Stimulated activated CD8-positive, alpha-beta memory T cell treated with anti-CD3 and anti-CD28 coated beads, Interleukin-4, amount 100 ng/mL, for 4 hours (primary cell): ENCODE results near the gene MYRIP.

Source experiments
- DNase-seq, 2 donors: peaks; one replicate each; pipeline ENCODE4 v3.0.0-alpha.2; 2020; ENCODE audit warnings: low read depth in 2 of 2, low spot score in 1 of 2

MYRIP gene

DNA sequence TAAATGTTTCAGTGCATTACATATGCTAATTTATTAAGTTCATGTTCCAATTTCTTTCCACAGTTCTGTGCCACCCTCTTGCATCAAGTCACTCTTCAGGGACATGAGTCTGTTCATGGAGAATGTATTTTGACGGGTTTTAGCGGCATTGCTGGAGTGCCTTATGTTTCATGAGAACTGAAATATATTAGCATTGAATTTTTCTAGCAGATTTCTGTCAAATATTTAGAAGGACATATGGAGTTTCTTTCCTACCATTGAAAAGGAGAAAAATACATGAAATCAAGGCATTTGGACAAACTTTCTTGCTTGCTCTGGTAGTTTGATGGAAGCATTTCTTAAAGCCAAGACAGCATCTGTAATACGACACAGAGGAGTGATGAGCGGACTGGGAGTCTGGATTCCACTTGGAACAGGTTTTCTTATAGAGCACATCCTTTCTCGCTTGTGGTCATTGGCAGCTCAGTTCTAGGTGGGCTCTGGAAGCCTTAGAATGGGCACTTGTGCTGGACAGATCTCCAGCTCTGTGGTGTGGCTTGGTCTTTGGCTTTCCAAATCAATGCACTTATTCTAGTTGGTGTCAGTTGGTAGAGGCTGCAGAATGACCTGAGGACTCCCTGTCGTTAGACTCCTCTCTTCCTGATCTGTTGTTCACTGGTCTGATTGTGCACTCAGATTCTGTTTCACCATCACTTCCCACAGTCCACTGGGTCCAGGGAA, 415.5 kb downstream of the MYRIP start:
- DNase-seq: no peak

DNA sequence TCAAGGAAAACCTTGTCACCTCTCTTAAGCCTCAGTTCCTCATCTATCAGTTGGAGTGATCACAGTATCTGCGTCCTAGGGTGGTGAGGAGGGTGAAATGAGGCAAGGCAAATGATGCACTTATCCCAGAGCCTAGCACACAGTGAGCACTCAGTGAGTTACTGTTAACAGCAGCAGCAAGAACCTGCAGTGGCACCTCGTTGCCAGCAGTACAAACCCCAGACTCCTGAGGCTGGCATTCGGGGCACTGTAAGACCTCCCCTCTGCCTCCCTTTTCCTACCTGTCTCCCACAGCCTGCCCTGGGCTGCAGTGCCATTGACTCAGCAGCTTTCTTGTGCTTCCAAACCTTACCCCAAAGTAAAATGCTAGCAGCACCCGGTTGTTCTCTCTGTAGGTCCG, 417.2 kb downstream of the MYRIP start:
- DNase-seq: no peak

DNA sequence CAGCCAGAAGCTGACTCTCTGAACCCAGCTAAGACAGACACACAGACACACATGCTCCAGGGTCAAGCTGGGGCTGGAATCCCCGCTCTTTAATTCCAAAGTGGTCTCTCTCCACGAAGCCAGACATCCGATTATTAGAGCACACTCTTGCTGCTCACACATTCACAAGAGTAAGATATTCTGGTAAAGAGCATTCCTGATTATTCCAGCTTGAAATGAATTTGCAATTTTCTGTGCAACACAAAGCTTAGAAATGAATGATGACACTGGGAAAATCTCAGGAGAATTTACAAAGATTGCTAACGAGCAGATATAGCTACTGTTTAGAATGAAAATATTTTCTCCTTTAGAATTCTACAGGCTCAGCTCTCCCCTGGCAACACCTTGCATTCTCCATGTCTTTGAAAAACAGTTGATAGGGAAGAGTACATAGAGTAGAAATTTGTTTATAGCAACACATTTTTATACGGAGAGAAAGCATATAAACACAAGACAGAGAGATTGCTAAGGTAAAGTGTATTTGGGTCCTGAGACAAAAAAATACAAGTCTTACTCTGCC, 419.5 kb downstream of the MYRIP start:
- no peak for DNase-seq

DNA sequence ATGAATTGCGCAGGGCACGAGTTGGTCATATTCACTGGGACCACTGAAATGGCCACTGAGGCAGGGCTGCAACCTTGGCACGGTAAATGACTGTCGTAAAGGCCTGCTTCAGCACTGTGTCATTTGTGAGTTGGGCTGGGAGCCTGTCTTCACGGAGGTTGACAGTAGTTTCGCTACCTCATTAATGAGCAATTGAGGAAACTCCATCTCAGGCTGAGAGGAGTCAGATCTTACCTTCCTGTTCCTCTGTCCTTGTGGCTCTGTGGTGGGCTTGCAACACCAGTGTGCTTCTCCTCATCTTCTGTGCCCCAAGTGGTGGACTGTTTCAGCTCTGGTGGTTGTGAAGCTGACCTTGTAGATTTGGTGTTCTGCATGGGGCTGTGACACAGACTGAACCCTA, 420.0 kb downstream of the MYRIP start:
- DNase-seq: no peak

DNA sequence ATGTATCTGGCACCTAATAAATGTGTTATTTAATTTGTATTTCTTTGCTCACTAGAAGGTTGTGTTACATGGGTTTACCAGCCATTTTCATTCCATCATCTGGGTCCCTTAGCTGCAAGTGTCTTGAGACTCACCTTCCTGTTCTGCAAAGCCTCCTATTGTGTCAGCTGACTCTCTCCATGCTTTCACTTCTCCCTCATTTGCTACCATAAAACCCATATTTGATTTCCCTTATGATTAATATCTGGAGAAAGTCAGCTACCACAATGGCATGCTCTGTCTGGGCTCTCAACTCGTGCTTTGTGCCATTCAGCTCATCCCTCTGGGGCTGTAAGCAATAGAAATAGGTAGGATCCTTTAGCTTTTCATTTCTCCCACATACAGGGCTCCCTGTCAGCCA, 420.6 kb downstream of the MYRIP start:
- DNase-seq: no peak

DNA sequence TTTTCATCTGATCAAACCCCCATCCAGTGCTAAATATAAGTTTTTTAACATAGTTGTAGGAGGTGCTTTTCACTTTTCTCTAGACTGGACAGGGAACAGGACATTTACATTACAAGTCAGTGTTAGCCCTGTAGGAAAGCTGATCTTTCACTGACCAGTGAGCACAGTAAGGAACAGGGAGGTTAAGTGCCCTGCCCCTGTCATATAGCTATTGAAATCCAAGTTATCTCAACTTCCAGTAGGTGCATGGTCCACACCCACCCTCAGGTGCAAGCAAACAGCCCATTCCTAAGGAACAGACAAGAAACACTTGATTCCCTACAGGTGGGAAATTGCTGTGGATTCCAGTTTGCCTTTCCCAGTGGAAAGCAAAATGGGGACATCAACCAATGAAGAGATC, 421.0 kb downstream of the MYRIP start:
- no peak for DNase-seq

DNA sequence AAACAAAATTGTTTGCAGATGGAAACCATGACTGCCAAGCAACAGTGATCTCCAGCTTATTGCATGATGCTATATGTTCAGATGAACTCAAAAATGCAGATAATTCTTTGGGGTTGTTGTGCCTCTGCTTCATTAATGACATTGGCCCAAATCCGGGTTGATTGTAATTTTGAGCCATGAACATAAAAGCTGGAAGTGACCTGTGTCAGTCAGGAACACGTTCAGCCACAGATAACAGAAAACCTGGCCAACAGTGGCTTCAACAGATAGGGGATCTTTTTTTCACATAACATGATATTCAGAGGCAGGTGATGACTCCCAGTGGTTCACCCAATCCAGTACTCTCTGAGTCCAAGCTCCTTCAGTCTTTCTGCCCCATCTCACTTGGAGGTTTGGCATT, 423.2 kb downstream of the MYRIP start:
- no peak for DNase-seq

DNA sequence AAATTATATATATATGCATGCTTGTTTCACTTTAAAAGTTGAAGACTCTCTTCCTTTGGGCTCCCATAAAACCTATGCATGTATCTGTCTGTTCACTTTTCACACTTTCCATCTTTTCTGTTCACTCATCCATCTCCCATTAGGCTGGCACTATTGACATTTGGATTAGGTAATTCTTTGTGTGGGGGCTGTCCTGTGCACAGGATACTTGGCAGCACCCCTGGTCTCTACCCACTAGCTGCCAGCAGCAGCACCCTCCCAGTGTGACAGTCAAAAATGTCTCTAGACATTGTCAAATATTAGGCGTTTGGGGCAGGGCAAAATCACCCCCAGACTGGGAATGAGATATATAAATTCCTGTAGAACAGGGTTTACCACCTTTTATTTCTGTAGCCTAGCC, 427.8 kb downstream of the MYRIP start:
- DNase-seq: no peak

DNA sequence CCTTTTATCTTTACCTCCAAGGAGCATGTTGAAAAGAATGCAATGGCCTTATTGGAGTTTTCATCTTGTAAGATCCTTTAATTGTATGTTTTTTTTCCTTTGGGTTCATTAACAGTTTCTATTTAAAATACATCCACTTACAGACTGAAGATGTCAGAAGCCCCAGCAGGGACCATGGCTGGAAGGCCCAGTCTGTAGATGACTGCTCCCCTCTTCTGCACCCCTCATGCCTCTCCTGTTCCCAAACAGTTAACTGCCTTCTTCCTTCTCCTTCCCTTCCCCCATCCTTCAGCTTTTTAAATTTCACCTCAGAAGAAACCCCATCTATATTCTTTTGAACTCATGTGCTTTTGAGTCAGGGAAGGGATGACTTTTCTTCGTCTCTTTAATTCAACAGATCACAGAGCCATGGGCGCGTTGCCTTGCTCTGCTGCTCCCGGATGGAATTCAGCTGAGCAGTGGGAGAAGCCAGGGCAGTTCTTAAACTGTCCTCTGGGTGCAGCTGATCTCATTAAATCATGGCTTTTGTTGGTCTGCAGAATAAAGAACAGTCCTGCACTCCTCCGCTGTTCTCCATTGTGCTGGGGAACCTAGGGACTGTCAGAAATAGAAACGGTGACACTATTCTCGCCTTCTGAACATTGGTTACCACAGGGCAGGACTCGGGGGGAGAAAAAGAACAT, 428.6 kb downstream of the MYRIP start:
- DNase-seq: no peak

DNA sequence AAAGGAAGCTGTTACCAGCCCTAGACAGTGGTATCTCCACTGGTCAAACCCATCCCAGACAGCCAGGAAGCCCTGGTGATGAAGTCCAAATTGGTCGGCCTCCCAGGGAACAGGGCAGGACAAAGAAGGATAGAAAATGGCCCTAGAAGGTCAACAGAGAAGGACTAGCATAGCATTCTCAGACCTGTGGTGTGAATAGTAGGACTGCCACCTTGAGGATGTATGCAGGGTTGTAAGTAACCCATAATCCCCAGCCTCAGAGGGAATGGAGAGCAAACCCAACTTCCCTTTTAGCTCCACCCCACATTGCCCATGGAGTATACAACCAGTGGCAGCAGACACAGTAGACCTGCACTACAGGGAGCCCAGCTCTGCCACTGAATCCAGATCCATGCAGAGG, 431.5 kb downstream of the MYRIP start:
- DNase-seq: no peak

DNA sequence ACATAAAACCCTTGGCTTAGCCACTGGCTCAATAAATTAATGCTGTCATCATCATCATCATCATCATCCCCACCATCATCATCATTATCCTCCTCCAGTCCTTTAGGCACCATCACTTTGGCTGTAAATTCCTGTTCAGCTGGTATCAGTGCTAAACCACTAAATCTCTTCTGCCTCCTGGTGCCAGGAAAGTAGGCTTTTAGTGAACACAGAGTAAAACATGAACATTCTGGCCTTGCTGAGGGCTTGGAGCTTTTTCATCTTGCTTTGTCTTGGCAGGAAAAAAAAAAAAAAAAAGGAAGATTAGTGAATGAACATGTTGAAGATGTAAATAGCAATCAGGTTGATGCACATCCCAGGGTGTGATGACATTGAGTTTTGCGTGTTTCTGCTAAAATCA, 432.8 kb downstream of the MYRIP start:
- no peak for DNase-seq

DNA sequence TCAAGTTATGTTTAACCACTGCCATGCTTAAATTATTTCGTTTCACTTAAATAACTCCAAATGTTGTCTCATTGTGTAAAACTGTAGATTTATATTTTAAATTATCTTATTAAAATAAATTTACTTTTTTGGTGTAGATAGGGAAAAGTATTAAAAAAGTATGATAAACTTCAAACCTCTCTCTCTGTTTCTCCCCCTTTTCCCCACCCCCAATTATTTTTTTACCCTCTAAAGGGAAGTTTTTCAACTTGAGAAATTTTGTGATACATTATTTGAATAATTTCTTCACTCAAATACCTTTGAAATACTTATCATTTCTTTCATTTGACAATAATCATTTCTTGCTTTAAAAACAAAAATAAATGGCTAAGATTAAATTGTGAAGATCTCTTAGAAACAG, 433.2 kb downstream of the MYRIP start:
- no peak for DNase-seq

DNA sequence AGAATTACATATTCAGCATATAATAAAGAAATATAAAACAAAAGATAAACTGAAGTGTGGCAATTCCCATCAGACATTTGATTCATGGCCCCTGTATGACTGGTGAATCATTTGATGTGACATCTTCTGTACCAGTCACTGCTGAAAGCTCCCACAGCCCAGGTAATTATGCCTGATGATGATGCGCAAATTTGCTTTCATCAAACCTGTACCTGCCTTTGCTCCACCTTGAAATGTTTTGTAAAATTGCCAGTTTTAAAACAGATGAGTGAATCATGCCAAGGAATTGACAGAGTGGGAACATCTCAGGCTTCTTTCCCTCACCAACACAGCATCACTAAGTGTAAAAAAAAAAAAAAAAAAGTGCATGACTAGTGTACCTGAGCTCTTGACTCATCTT, 433.6 kb downstream of the MYRIP start:
- DNase-seq: no peak

DNA sequence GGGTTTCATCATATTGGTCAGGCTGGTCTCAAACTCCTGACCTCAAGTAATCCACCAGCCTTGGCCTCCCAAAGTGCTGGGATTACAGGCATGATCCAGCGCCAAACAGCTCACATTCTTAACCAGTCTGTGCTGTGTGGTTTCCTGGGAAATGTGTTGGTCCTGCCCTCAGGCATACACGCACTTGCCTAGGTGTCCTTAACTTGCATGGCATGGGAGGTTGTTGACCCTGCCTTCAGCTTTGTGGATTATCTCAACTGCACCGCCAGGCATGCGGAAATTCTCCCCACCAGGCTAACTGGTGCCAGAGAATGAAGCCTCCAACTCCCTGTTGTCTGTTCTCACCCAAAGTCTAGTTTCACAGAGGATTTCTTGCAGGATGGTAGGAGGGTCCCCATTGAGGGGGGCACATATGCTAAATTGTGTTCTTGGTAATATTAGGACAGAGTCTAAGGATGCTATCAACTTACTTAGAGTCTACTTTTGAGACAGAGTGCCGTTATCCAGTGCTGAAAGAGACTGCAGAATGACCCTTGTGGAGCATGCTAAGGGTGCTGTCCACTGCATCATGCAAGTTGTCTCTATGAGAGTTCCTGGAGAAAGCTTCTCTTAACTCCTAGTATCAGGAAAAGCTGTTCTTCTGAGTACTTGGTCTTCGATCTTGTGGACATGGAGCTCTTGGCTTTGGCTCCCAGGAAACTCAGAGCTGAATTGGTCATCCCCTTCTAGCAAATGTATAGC, 438.5 kb downstream of the MYRIP start:
- DNase-seq: no peak

DNA sequence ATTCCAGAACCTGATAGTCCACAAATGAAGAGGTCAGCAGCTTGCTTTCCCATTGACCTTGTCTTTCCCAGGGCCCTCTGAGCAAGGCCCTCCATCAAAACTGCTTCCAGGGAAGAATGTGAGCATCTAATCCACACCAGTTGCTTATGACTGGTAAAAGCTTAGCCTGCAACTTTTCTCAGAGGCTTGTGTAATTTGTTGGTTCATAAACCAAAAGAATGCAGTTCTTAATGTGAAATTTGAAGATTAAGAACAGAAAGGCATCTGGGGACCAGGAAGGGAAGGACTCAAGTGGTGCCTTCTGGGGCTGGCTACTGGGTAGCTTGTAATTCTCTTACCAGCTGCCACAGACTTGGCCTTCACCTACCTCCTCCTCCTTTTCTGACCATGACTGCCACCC, 439.2 kb downstream of the MYRIP start:
- DNase-seq: no peak

DNA sequence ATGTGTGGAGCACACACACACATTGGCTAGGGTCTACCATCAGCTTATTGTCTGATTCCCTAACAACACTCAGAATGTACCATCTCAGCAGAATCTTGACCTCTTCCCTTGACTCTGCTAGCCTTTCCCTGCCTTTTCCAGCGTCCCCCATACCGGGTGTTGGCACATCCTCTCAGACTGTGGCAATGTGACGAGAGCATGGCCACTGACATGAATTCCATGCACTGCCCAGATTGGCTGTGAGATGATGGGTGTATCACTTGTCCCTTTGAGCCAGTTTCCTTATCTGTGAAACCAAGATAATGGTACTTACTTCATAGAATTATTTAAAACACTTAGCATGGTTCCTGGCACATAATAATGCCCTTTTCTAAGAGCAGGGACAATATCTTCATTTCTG, 439.8 kb downstream of the MYRIP start:
- no peak for DNase-seq

DNA sequence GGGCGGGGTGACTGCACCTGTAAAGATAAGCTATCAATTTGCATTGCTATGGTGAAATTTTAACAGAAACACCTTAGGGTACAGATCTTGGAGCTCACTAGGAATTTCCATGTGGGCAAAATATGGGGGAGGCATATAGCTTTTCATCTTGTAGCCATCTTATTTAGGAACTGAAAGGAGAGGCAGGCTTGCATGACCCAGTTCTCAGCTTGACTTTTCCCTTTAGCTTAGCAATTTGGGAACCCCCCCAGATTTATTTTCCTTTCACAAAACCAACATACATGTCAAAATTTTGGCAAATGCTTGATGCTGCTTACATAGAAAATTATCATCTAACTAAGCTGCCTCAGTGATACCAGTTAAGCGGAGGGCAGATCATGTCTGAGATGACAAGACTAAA, 445.1 kb downstream of the MYRIP start:
- no peak for DNase-seq

DNA sequence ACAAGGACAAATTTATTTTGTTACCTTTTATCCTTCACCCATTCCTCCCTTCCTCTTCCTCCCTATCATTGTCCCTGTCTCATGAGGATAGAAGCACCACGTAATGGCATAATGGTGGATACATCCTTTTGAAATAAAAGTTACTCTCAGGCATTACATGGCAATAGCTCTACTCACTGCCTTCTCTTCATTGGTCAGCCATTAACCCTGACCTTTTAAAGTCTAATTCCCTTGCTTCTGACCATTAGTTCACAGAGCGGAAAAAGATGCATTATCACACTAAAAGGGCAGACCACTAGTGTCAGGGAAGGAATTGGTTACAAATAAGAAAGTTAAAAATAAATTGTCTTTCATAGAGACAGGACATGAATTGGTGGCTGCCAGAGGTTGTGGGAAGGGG, 445.5 kb downstream of the MYRIP start:
- no peak for DNase-seq

DNA sequence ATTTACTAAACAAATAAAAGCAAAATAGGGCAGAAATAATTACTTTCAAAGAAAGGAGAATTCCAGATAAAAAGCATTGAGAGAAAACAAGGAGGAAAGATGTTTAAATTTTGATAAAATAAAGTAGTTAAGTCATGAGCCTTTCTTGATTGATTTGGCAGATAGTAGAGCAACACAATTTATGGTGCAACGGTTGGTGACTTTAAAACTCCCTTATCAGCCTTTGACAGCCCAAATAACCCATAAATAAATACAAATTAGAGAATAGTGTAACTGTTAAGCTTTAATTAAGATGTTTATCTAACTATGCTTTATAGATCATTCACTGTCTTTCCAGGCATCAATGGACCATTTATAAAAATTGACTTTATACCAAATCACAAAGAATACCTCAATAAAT, 446.1 kb downstream of the MYRIP start:
- no peak for DNase-seq

DNA sequence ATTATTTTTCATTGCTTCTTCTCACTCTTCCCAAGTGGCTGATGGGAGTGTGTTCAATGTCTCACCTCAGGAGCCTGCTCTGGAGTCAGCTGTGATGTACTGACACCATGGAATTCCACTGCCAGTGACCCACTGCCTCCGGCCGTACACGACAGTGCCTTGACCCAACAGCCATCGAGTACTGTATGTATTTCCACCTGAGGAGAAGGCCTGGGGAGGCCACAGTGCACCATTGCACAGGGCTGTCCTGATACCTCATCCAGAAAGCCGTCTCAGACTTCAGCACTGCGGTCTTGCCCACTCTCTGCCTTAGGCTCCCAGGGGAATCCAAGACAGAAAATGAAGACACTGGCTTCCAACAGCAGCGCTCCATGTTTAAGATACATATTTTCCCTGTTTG, 448.7 kb downstream of the MYRIP start:
- no peak for DNase-seq

DNA sequence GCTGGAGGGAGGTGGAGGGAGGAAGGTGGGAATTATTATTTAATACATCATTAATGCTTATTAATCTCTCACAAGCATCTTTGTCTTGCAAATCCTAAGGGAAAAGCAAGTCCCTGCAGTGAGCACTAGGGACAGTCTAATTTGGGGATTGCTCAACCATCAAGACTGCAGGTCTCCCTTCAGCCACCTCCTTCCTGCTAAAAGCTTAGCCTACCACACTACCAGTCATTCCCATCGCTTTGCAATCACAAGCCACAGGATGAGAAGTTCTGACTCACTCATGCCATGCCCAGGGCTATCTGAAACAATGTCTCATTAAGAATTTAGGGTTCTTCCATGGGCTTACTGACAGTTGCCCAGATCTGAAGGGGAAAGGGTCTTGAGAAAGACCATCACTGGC, 449.1 kb downstream of the MYRIP start:
- no peak for DNase-seq

DNA sequence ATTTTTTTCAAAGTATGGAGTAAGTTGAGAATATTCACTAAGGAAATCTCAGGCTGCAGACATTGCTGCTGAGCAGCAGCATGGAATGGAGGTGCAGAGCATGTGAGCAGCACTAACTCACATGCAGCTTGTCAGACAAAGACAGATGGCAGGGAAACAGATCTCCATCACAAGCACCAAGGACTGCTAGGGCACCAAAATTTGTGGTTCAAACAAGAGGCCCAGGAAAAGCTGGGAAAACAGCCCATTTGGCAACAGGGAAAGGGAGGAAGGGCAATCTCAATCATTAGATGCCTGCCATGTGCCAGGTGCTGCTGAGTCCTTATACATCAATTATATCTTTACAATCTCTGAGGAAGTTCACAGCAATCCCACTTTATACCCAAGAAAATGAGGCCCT, 452.9 kb downstream of the MYRIP start:
- no peak for DNase-seq
